Mucosa of descending colon (tissue), 3 donors: ENCODE measurements around the gene SHISA3. TPM values are rescaled to one million over a fixed set of nuclear protein-coding genes. Genes with fewer than 3 reads are reported as not detected.
A peak's percentile ranks its signal among the peaks of the same experiment; 100 is the strongest.

ENCODE experiments used
- ATAC-seq: fragments of 200-7000 bp; cut with Tn5 transposase; one replicate; pipeline ENCODE4 v1.9.1; 2020; ENCODE audit warnings: mild to moderate bottlenecking, moderate library complexity
- DNase-seq, 3 donors: peaks; one replicate each; pipeline ENCODE4 v3.0.0-alpha.2; 2020
- H3K36me3 ChIP-seq: fragments of 200-600 bp; one replicate; pipeline ENCODE4 v1.8.0; 2021; ENCODE audit warnings: low read depth, mild to moderate bottlenecking
- H3K4me1 ChIP-seq: fragments of 200-600 bp; one replicate; pipeline ENCODE4 v1.8.0; 2021; ENCODE audit warnings: low read depth, mild to moderate bottlenecking
- H3K4me3 ChIP-seq: fragments of 200-600 bp; one replicate; pipeline ENCODE4 v1.8.0; 2021; ENCODE audit warnings: mild to moderate bottlenecking
- H3K9me3 ChIP-seq: fragments of 200-600 bp; one replicate; pipeline ENCODE4 v1.8.0; 2021; ENCODE audit warnings: mild to moderate bottlenecking
- CTCF ChIP-seq: fragments of 200-600 bp; IDR thresholded peaks from one replicate; pipeline ENCODE4 v1.8.0; 2022; ENCODE audit warnings: antibody characterized with exemption, mild to moderate bottlenecking
- intact Hi-C, 2 donors: fragments of 100-400 bp; cut with DNase I in 1 of 2; cut with micrococcal nuclease in 1 of 2; formaldehyde crosslinking; loops; one replicate each; pipeline versions ENCODE4 v1.11.0 to v1.11.1; 2022; cut with DNase I, micrococcal nuclease
- total RNA-seq, 3 donors: library from RNA; stranded (reverse); fragmentation: NEBNext Ultra II Directional in 2 of 3; extraction: Animal tissue kit (Norgen Biotek cat#: 25700) in 2 of 3; gene quantifications; one replicate each; pipeline versions ENCODE4 v1.2.1 to v1.2.4, GENCODE V29; 2021 to 2023
- donor health status: DM: no; HTN: no; CAD: no; lungs with moderate emphysema.
- donor health status: DM: no; HTN: no; CAD: no.
- donor health status: DM: no; HTN: yes; CAD: no.

SHISA3 gene
- total RNA-seq, 3 donors from 2014 or later, result 0.90 to 1.9 (median 1.6) TPM

GRCh38 chr4:42399393-42399792, 2.1 kb downstream of the SHISA3 start:
- no peaks in the 10 kb centered on the region for H3K36me3 ChIP-seq
- H3K4me3 ChIP-seq, result no peak overlapping the region
- H3K4me1 ChIP-seq, result peaks cover 30% of the 10 kb centered on the region
- intact Hi-C loops, result no loop called here
- no peak for TF ChIP-seq CTCF
- DNase-seq, result no peak
- peak; percentile 10 for ATAC-seq
- no peaks in the 10 kb centered on the region for H3K9me3 ChIP-seq

GRCh38 chr4:42401171-42401570, 3.9 kb downstream of the SHISA3 start:
- Histone ChIP-seq H3K4me3 (no peak overlapping the region), H3K4me1 (peaks cover 30% of the 10 kb centered on the region), H3K36me3 (no peaks in the 10 kb centered on the region), H3K9me3 (no peaks in the 10 kb centered on the region)
- peak; percentile 39 for ATAC-seq
- DNase-seq, result peak in 1 of 3 donors; percentile 16
- no peak for TF ChIP-seq CTCF
- intact Hi-C loops, result no loop called here

- intact Hi-C loops, result no loop called here
- no peak overlapping the region for H3K4me3 ChIP-seq
- H3K4me1 ChIP-seq, result peaks cover 5% of the 10 kb centered on the region
- H3K9me3 ChIP-seq, result no peaks in the 10 kb centered on the region
- no peak for ATAC-seq
- no peaks in the 10 kb centered on the region for H3K36me3 ChIP-seq
- TF ChIP-seq CTCF, result no peak
- no peak for DNase-seq
These were observed 6.7 kb downstream of the SHISA3 start for GRCh38 chr4:42404001-42404400.

- H3K9me3 ChIP-seq, result no peaks in the 10 kb centered on the region
- ATAC-seq (no peak), DNase-seq (no peak)
- intact Hi-C loops, result no loop called here
- no peak for TF ChIP-seq CTCF
- H3K36me3 ChIP-seq, result no peaks in the 10 kb centered on the region
- no peak overlapping the region for H3K4me3 ChIP-seq
- no peaks in the 10 kb centered on the region for H3K4me1 ChIP-seq
These were observed 13.2 kb downstream of the SHISA3 start for GRCh38 chr4:42410446-42410845.

- TF ChIP-seq CTCF, result no peak
- H3K36me3 ChIP-seq, result no peaks in the 10 kb centered on the region
- intact Hi-C loops, result no loop called here
- no peak for DNase-seq
- no peak overlapping the region for H3K4me3 ChIP-seq
- H3K9me3 ChIP-seq, result no peaks in the 10 kb centered on the region
- H3K4me1 ChIP-seq, result no peaks in the 10 kb centered on the region
- no peak for ATAC-seq
These were observed 14.5 kb downstream of the SHISA3 start for GRCh38 chr4:42411803-42412202.

GRCh38 chr4:42412251-42412650, 15.0 kb downstream of the SHISA3 start:
- no peak overlapping the region for H3K4me3 ChIP-seq
- DNase-seq, result no peak
- intact Hi-C loops, result no loop called here
- no peaks in the 10 kb centered on the region for H3K9me3 ChIP-seq
- ATAC-seq, result no peak
- no peaks in the 10 kb centered on the region for H3K36me3 ChIP-seq
- no peak for TF ChIP-seq CTCF
- H3K4me1 ChIP-seq, result no peaks in the 10 kb centered on the region
